Coronary artery (tissue), 2 donors: Measurements from ENCODE around the gene NIPAL4.
A peak's percentile ranks its signal among the peaks of the same experiment; 100 is the strongest.

Experiments used
- DNase-seq: peaks from one replicate; pipeline ENCODE4 v3.0.0-alpha.2; 2017; ENCODE audit warnings: low spot score
- H3K27ac ChIP-seq, 2 donors: fragments of 200-600 bp; sonication (generic); one replicate each; pipeline ENCODE4 v1.5.1; 2016 to 2019
- H3K4me3 ChIP-seq: fragments of 200-600 bp; sonication (generic); 2 replicates; pipeline ENCODE4 v1.5.1; 2016; ENCODE audit warnings: mild to moderate bottlenecking, moderate library complexity
- TF ChIP-seq, protein P1 (sequence below): fragments of 200-600 bp; sonication (generic); IDR thresholded peaks from one replicate; pipeline ENCODE4 v1.5.1; 2019; ENCODE audit warnings: antibody characterized with exemption

Gene NIPAL4

DNA sequence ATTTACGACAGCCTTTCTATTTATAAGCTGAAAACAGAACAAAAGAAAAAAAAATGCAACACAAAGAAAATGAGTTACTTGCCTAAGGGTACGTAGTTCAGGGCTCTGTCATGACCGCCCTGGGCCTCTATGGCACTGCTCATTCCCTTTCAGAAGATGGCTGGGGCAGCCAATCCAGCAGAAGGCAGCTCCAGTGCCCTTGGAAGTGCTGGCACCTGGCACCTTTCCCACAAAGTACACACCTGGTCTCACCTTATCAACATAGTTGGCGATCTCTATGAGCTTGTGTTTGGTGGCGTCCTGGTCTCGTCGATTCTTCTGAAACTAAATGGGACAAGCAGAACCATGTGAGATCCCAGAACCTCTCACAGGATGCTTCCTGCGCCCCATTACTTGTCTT is 53.2 kb downstream of the NIPAL4 start:
- TF ChIP-seq, protein P1, sequence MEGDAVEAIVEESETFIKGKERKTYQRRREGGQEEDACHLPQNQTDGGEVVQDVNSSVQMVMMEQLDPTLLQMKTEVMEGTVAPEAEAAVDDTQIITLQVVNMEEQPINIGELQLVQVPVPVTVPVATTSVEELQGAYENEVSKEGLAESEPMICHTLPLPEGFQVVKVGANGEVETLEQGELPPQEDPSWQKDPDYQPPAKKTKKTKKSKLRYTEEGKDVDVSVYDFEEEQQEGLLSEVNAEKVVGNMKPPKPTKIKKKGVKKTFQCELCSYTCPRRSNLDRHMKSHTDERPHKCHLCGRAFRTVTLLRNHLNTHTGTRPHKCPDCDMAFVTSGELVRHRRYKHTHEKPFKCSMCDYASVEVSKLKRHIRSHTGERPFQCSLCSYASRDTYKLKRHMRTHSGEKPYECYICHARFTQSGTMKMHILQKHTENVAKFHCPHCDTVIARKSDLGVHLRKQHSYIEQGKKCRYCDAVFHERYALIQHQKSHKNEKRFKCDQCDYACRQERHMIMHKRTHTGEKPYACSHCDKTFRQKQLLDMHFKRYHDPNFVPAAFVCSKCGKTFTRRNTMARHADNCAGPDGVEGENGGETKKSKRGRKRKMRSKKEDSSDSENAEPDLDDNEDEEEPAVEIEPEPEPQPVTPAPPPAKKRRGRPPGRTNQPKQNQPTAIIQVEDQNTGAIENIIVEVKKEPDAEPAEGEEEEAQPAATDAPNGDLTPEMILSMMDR = no peak

DNA sequence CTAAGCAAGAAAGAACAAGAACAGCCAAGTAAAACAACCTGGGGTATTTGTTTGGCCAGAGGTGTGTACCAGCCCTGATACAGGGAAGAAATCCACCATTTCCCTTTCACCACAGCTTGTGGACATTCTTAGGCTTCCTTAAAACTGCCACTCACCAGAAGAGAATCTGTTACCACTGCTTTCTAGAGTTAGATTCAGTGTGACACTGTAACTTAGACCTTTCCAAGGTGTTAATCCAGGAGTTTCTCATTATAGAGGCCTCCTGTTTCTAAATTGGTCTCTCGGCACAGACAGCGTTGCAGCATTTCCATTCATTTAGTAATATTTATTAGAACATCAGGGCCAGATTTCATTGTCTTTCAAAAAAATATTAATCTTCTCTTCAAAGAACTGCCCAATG is 55.0 kb downstream of the NIPAL4 start:
- Histone ChIP-seq H3K27ac (peak overlapping the region in 1 of 2 donors; percentile 18), H3K4me3 (no peak overlapping the region)

More for the DNA sequence above, 53.2 kb downstream of the NIPAL4 start:
- DNase-seq = no peak
- H3K4me3 ChIP-seq = no peak overlapping the region
- H3K27ac ChIP-seq = no peak overlapping the region

DNA sequence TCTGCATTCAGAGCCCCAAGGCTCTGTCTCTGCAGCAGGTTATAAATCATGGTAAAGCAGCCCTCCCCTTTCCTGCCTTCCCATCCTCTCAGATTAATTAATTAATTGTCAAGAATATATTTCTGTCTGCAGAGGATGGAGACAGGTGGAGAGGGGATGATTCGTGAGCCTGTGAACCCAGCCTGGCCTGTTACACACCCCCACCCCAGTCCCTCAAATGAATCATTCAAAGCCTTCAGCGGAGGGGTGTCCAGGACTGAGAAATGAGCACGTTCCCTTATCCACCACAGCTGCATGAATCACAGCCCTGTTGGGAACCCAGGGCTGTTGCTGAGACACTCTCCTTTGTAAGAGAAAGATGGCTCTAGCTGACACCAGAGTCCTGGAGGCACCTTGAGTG is 56.0 kb downstream of the NIPAL4 start:
- peak overlapping the region; percentile 53 to 82 for H3K27ac ChIP-seq

More for the DNA sequence above, 55.0 kb downstream of the NIPAL4 start:
- TF ChIP-seq, protein P1 = no peak
- no peak for DNase-seq

DNA sequence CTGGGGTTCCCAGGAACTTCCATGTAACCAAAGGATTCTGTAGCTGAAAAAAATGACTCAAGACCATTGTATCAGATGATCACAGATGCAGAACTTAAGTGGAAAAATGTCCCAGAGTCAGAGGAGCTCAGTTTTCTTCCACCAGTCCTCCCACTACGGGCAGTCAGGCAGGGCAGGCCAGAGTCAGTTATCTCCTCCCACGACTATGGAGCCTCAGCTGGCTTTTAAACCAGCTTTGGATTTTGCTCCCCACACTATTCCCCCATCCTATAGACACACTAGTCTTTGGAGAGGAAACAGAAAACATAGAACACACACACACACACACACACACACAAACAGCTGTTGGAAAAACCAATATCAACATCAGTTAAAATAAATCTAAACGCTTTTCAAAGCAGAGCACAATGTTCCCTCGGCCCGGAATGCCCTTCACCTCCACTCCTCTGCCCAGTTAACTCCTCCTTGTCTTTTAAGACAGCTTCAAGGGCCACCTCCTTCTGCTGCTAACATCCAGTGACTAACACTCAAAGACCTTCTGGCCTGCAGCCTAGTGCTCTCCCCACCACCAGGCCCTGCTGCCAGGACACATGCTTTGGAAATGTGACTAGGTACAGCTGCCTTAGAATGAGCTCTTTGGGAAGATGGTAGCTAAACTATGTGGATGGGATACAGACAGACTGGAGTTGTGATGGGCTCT is 56.8 kb downstream of the NIPAL4 start:
- DNase-seq = peak; percentile 81
- Histone ChIP-seq H3K4me3 (no peak overlapping the region), H3K27ac (peak overlapping the region; percentile 53 to 82)
- TF ChIP-seq, protein P1 = no peak

More for the DNA sequence above, 56.0 kb downstream of the NIPAL4 start:
- DNase-seq = no peak
- TF ChIP-seq, protein P1 = no peak
- H3K4me3 ChIP-seq = no peak overlapping the region

DNA sequence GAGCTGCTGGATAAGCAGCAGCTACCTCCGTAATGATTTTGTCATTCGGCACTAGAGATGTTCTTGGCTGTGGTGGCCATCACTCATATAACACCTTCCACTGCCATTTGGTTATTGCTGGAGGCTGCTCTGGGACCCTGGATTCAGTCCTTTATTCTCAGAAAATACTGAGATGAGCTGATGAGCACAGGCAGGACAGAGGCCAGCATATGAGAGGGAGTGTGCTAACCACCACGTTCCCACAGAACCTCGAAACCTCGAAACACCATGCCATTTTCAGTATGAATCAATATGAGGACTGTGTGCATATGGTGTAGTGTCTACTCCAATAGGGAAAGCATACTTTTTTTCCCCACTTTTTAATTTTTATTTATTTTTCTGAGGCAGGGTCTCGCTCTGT is 59.0 kb downstream of the NIPAL4 start:
- Histone ChIP-seq H3K27ac (no peak overlapping the region), H3K4me3 (no peak overlapping the region)
- TF ChIP-seq, protein P1 = no peak
- DNase-seq = no peak

DNA sequence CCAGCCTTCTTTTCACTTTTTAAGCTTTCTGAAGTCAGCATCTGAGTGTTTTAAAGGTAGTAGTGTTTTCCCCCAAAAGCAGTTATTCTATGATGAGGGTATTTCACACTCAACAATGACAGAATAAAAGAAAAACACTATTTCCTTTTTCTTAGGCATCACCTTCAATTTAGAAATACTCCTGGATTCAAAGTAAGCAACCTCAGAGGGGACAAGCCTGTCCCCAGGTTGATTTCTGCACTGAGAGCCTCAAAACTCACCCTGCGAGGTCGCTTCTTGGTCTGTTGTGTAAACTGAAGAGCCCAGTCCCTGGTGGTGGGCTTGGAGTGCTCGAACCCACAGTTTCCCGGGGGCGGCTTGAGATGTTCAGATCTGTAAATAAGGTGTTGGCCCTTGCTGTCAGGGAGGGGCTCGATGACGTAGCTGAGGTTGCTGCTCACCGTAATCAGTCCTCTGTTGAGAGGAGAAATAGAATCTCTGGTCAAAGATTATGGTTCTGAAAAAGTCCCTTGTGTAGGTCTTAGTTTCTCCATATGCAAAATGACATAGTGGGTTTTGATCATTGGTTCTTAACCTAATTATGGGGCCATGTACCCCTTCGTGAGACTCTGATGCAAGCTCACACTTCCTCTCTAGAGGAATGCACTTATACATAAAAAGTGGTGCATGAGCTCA is 59.7 kb downstream of the NIPAL4 start:
- no peak overlapping the region for H3K4me3 ChIP-seq
- TF ChIP-seq, protein P1 = no peak
- H3K27ac ChIP-seq = no peak overlapping the region
- DNase-seq = no peak
